WI38 (cell line): Measurements from ENCODE around the gene CFAP46.

Experiments used
- H3K4me3 ChIP-seq: 2 replicates; pipeline ENCODE4 v1.5.1; 2011; ENCODE audit warnings: low read depth, mild to moderate bottlenecking, control low read depth, low read length
- TF ChIP-seq, protein P1 (sequence below): IDR thresholded peaks from 2 replicates; pipeline ENCODE4 v1.5.1; 2012; ENCODE audit warnings: low read depth, mild to moderate bottlenecking, control low read depth, low read length

CFAP46 gene

GRCh38 chr10:132953428-132953827 lies 11.1 kb upstream of the CFAP46 start:
- TF ChIP-seq, protein P1, sequence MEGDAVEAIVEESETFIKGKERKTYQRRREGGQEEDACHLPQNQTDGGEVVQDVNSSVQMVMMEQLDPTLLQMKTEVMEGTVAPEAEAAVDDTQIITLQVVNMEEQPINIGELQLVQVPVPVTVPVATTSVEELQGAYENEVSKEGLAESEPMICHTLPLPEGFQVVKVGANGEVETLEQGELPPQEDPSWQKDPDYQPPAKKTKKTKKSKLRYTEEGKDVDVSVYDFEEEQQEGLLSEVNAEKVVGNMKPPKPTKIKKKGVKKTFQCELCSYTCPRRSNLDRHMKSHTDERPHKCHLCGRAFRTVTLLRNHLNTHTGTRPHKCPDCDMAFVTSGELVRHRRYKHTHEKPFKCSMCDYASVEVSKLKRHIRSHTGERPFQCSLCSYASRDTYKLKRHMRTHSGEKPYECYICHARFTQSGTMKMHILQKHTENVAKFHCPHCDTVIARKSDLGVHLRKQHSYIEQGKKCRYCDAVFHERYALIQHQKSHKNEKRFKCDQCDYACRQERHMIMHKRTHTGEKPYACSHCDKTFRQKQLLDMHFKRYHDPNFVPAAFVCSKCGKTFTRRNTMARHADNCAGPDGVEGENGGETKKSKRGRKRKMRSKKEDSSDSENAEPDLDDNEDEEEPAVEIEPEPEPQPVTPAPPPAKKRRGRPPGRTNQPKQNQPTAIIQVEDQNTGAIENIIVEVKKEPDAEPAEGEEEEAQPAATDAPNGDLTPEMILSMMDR, result no peak
- H3K4me3 ChIP-seq, result no peak overlapping the region

DNA sequence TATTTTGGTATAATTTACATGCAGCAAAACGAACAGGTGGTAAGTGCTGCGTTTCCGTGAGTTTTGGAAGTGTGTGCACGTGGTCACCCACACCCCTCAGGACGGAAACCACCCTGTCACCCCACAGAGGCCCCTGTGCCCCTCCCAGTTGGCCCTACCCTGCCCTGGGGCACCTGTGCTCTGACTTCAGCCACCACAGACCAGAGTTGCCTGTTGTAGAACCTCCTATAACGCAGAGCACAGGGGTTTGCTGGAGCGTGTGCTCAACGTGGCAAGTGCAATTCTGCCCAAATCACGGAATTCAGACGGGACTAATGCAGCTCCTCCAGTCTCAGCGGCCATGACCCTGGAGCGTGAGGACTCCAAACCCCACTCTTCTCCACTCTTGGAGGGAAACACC lies 9.6 kb upstream of the CFAP46 start:
- TF ChIP-seq, protein P1, result no peak
- H3K4me3 ChIP-seq, result no peak overlapping the region

GRCh38 chr10:132948351-132948750 lies 6.0 kb upstream of the CFAP46 start:
- no peak overlapping the region for H3K4me3 ChIP-seq
- TF ChIP-seq, protein P1, result no peak

DNA sequence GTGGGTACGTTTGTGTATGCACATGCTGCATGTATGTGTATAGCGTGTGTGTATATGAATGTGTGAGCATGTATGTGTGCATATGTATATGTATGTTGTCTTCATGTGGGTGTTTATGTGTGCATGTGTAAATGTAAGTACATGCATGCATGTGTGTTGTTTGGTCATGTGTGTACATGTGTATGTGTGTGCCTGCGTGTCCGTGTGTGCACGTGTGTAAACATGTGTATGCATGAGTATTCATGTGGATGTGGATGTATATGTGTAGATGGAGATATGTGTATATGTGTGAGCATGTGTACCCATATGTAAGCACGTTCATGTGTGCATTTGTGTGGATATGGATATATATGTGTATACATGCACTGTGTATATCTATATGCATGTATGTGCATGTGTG lies 5.5 kb upstream of the CFAP46 start:
- TF ChIP-seq, protein P1, result no peak
- H3K4me3 ChIP-seq, result no peak overlapping the region

- TF ChIP-seq, protein P1, result no peak
- no peak overlapping the region for H3K4me3 ChIP-seq
Observed at GRCh38 chr10:132946806-132947546, 4.6 kb upstream of the CFAP46 start.

- TF ChIP-seq, protein P1, result no peak
Observed at GRCh38 chr10:132946311-132946710, 3.9 kb upstream of the CFAP46 start.

GRCh38 chr10:132945894-132946255 lies 3.5 kb upstream of the CFAP46 start:
- no peak overlapping the region for H3K4me3 ChIP-seq
- TF ChIP-seq, protein P1, result no peak

More at GRCh38 chr10:132946311-132946710, 3.9 kb upstream of the CFAP46 start:
- no peak overlapping the region for H3K4me3 ChIP-seq
